Stomach (tissue), 4 donors: ENCODE data around the gene EDIL3.
"Not testable (repeated sequence)": the region's sequence is repeated elsewhere in the genome, so short reads cannot be mapped to it uniquely, and the experiment has no call there.

ENCODE experiments used
- CTCF ChIP-seq, 7 experiments: fragments of 450-650 bp in 4 of 7; fragments of 200-600 bp in 3 of 7; sonication (generic) in 3 of 7; IDR thresholded peaks; one replicate each; pipeline ENCODE4 v1.5.1; 2016 to 2019; ENCODE audit warnings: antibody characterized with exemption in 7 of 7, control low read depth in 2 of 7, mild to moderate bottlenecking in 1 of 7
- EP300 ChIP-seq: sonication (generic); formaldehyde crosslinking; IDR thresholded peaks from one replicate; pipeline ENCODE4 v1.6.1; 2017; ENCODE audit warnings: antibody characterized with exemption
- POLR2A ChIP-seq, 4 donors: fragments of 450-650 bp; IDR thresholded peaks; one replicate each; pipeline ENCODE4 v1.6.1; 2016; ENCODE audit warnings: antibody characterized with exemption in 4 of 4, control low read depth in 2 of 4, mild to moderate bottlenecking in 1 of 4, moderate library complexity in 1 of 4
- POLR2AphosphoS5 ChIP-seq, 3 donors: sonication (generic); formaldehyde crosslinking; IDR thresholded peaks; one replicate each; pipeline ENCODE4 v1.6.1; 2016; ENCODE audit warnings: antibody characterized with exemption in 3 of 3

GRCh38 chr5:84297641-84298040 lies 87.0 kb downstream of the EDIL3 start:
- not testable (repeated sequence) for TF ChIP-seq CTCF (IDR thresholded peaks at IDR 0.05); POLR2A (IDR thresholded peaks at IDR 0.05); POLR2AphosphoS5 (IDR thresholded peaks at IDR 0.05); EP300
